ENCODE measurements around the gene RAB3IL1.
A peak's percentile ranks its signal among the peaks of the same experiment; 100 is the strongest.

RAB3IL1 gene

GRCh38 chr11:61919705-61920631, 2.6 kb upstream of the RAB3IL1 start:
- no peak for DNase-seq (ENCODE audit: low read depth)
- no peak for TF ChIP-seq CTCF (conservative IDR thresholded peaks at IDR 0.05; ENCODE audit: low read depth, low read length)
- no peak overlapping the region for H3K4me3 ChIP-seq (ENCODE audit: low read depth, low read length)

GRCh38 chr11:61918938-61919704, 1.8 kb upstream of the RAB3IL1 start:
- TF ChIP-seq CTCF (conservative IDR thresholded peaks at IDR 0.05; ENCODE audit: low read depth, low read length): no peak
- no peak overlapping the region for H3K4me3 ChIP-seq (ENCODE audit: low read depth, low read length)
- no peak for DNase-seq (ENCODE audit: low read depth)

DNA sequence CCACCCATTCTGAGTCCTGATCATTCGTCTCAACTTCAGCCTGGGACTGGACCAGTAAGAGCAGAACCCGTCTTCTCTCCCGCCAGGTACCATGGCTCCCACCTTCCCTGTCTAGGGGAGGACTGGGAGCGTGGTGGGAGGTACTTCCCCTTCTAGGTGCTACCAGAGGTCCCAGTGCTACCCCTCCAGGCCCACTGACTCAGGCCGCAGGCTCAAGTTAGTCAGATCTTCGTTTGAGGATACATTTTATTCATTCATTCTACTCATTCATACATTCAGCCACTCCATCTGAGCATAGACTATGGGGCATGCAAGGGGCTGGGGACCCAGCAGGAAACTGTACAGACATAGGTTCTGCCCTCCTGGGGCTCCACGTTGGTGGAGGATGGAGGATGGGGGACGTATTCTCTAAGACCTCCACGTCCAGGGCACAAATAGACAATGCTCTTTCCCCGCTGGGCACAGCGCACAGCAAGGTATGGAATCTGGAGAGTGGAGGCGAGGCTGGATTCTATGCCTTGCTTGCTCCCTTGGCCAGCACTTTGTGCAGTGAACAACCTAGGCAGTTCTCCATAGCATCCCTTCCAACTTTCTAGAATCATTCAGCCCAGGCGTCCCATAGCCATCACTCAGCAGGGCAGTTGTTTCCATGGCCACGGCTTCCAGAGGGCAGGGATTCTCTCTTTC, 1.0 kb upstream of the RAB3IL1 start:
- H3K4me3 ChIP-seq (ENCODE audit: low read depth, low read length): no peak overlapping the region
- no peak for TF ChIP-seq CTCF (conservative IDR thresholded peaks at IDR 0.05; ENCODE audit: low read depth, low read length)

DNA sequence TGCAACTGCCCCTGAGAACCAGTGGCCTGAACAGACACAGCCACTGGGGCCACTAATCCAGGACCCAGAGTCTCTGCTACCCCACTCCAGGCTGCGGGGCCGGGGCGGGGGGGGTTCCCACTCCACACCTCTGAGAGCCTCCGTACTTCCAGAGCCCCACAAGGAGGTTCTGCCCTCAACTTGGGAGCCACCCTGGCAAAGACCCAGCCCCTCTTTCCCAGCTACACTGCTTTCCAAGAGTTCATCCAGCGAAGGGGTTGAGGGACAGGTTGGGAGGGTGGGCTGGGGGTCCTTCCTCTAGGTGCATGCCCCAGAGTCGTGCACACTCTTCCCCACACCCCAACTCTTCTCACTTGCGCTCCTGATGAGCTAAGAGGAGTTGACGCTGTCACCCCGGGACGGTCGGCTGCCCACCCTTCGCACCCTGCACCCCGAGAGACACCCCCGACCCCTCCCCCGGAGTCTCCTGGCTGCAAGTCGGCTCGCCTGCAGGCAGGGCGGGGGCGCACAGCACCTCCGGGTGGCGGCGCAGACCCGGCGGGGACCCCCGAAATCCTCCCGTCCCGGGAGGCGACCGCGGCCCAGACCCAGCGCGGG, 531 bp downstream of the RAB3IL1 start:
- no peak for TF ChIP-seq CTCF (conservative IDR thresholded peaks at IDR 0.05; ENCODE audit: low read depth, low read length)
- no peak for DNase-seq (ENCODE audit: low read depth)
- peak overlapping the region; percentile 54 for H3K4me3 ChIP-seq (ENCODE audit: low read depth, low read length)

More for the DNA sequence above, 1.0 kb upstream of the RAB3IL1 start:
- DNase-seq (ENCODE audit: low read depth): no peak

DNA sequence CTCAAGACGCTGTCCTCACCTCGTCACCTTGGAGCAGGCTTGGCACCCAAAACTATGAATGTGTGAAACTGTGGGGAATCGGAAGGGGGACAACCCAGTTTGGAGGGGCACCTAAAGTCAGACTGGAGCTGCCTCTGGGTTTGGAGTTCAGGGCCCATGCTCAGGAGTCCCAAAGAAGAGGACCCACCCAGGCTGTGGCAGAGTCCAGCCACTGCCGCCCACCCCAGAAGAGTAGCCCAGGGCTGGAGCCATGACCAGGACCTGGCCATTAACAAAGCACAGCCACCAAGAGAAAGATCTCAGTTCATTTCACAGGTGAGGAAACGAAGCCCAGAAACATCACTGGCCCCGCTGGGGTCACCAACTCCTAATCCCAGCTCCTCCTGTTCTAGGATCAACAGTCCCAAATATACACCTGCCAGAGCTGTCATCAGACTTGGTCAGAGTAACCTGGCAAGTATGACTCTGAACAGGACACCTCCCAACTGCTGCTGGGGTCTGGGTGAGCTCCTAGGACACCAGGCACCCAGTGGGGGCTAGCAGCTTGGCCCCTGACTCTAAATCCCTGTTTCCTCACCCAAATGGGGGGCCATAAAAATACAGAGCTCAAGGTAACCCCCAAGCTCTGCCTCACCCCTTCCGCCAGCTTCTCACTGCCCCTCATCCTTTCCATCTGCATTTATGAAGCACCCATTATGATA, 2.7 kb downstream of the RAB3IL1 start:
- DNase-seq (ENCODE audit: low read depth): no peak
- H3K4me3 ChIP-seq (ENCODE audit: low read depth, low read length): no peak overlapping the region
- no peak for TF ChIP-seq CTCF (conservative IDR thresholded peaks at IDR 0.05; ENCODE audit: low read depth, low read length)

Data from choroid plexus epithelial cell (primary cell).